ENCODE measurements around the gene TMEM151B. TPM values are rescaled to one million over a fixed set of nuclear protein-coding genes. Genes with fewer than 3 reads are reported as not detected.
"Not testable (repeated sequence)": the region's sequence is repeated elsewhere in the genome, so short reads cannot be mapped to it uniquely, and the experiment has no call there.

The TMEM151B gene
- total RNA-seq, 4 donors from 2014 or later: 0.10 to 0.15 TPM; not detected in 2

DNA sequence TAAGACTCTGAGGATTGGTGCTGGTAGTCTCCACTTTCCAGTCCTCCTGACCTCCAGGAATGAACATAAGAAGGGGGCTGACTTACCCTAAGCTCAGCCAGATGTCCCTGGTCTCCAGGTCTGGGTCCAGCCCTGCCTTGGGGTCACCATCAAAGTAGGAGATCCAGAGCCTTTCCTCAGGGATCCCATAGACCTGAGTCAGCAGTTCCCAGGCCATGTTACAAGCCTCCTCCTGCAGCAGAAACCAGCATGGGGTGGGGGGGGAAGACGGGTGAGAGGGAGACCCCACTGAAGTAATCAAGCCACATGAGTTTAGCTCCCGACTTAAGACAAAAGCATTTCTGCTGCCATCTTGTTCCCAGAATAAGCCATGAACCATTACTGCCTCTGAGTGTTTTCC, 41.1 kb downstream of the TMEM151B start:
- peak in 1 of 2 donors; percentile 47 for DNase-seq (ENCODE audit: low spot score in 2 of 2)
- TF ChIP-seq POLR2A (IDR thresholded peaks at IDR 0.05) (no peak), POLR2AphosphoS5 (IDR thresholded peaks at IDR 0.05) (no peak), EP300 (IDR thresholded peaks at IDR 0.05) (no peak)
- TF ChIP-seq, protein P1, sequence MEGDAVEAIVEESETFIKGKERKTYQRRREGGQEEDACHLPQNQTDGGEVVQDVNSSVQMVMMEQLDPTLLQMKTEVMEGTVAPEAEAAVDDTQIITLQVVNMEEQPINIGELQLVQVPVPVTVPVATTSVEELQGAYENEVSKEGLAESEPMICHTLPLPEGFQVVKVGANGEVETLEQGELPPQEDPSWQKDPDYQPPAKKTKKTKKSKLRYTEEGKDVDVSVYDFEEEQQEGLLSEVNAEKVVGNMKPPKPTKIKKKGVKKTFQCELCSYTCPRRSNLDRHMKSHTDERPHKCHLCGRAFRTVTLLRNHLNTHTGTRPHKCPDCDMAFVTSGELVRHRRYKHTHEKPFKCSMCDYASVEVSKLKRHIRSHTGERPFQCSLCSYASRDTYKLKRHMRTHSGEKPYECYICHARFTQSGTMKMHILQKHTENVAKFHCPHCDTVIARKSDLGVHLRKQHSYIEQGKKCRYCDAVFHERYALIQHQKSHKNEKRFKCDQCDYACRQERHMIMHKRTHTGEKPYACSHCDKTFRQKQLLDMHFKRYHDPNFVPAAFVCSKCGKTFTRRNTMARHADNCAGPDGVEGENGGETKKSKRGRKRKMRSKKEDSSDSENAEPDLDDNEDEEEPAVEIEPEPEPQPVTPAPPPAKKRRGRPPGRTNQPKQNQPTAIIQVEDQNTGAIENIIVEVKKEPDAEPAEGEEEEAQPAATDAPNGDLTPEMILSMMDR (IDR thresholded peaks at IDR 0.05): no peak
- H3K4me1 ChIP-seq: peaks cover 12% of the 10 kb centered on the region
- no peaks in the 10 kb centered on the region for H3K27me3 ChIP-seq
- H3K27ac ChIP-seq: no peak overlapping the region
- H3K4me3 ChIP-seq: no peak overlapping the region
- peaks cover 46% of the 10 kb centered on the region for H3K36me3 ChIP-seq
- 90% methylated on average over 2 of the region's 2 CpGs for WGBS
- no peaks in the 10 kb centered on the region for H3K9me3 ChIP-seq

DNA sequence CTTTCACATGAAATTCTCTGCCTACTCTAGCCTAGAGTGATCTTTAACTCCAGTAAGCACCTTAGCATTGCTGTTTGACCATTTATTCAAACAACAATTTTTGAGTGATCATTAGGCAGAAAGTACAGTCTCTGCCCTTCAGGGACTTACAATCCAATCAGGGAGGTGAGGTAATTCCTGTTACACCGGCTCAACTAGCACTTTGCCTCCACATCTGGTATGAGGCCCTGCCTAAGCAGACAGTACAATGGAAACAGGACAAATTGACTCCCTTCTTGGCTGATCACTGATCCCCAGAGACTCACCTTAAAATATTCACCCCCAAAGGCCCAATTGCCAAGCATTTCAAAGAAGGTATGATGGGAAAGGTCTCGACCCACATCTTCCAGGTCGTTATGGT, 41.5 kb downstream of the TMEM151B start:
- peaks cover 12% of the 10 kb centered on the region for H3K4me1 ChIP-seq
- no peaks in the 10 kb centered on the region for H3K27me3 ChIP-seq
- TF ChIP-seq POLR2A (IDR thresholded peaks at IDR 0.05): no peak
- peak overlapping the region; percentile 96 for H3K4me3 ChIP-seq
- H3K9me3 ChIP-seq: no peaks in the 10 kb centered on the region
- DNase-seq (ENCODE audit: low spot score in 2 of 2): no peak
- H3K27ac ChIP-seq: no peak overlapping the region
- peaks cover 42% of the 10 kb centered on the region for H3K36me3 ChIP-seq
- 81% methylated on average over 3 of the region's 3 CpGs for WGBS

DNA sequence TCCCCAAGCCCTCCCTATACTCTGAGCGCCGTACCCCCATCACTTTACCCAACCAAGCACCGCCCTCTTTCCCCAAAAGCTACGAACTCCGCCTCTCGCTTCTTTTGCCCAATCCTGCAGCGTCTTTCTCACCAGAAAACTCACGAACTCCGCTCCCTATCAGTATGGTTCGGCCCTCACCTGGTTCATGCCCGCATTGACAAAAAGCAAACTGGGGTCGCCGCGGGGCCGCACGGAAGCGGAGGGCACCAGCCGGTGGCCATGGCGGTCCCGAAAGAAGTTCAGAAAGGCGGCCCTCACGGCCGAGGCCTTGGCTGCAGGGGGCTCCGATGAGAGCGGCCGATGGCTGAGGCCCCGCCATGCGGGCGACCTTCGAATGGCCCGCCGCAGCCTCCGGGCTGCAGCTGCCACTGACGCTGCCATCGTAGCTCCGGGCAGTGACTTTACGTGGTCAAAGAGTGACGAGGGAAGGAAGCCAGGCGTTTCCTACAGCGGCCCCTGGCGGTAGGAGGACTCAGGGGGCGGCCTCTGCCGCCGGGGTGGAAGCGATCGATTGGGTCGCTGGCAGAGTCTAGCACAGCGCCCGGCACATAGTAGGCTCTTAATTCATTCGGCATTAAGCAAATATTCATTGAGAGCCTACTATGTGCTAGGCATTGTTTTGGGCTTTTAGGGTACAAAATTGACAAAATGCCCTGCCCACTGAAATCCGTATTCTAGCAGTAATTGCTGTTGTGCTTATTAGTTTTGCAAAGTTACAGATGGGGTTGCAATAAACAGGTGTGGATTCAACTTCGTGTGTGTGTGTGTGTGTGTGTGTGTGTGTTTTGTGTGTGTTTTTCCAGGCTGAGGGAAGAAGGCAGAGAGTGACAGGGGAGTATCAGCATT, 42.9 kb downstream of the TMEM151B start, which contains the start of gene AARS2:
TSS of gene AARS2 (minus strand) at position 447 of the 888 bp plus-strand sequence. CDS start at position 423, 24 bp downstream.
- WGBS: 3% methylated on average over 42 of the region's 52 CpGs
- H3K27me3 ChIP-seq: peaks cover 2% of the 10 kb centered on the region
- peaks cover 12% of the 10 kb centered on the region for H3K4me1 ChIP-seq
- H3K9me3 ChIP-seq: no peaks in the 10 kb centered on the region
- DNase-seq (ENCODE audit: low spot score in 2 of 2): peak; percentile 90 to 91
- peak within 1 kb of the TSS; percentile 77 for H3K27ac ChIP-seq
- H3K4me3 ChIP-seq: peak within 1 kb of the TSS; percentile 96
- TF ChIP-seq EP300 (IDR thresholded peaks at IDR 0.05): no peak
- peak in 2 of 3 donors; percentile 57 to 78 for TF ChIP-seq POLR2AphosphoS5 (IDR thresholded peaks at IDR 0.05)
- peak in 1 of 2 donors; percentile 31 for TF ChIP-seq POLR2A (IDR thresholded peaks at IDR 0.05)
- TF ChIP-seq, protein P1 (IDR thresholded peaks at IDR 0.05): peak; percentile 79 to 97
- peaks cover 30% of the 10 kb centered on the region for H3K36me3 ChIP-seq

DNA sequence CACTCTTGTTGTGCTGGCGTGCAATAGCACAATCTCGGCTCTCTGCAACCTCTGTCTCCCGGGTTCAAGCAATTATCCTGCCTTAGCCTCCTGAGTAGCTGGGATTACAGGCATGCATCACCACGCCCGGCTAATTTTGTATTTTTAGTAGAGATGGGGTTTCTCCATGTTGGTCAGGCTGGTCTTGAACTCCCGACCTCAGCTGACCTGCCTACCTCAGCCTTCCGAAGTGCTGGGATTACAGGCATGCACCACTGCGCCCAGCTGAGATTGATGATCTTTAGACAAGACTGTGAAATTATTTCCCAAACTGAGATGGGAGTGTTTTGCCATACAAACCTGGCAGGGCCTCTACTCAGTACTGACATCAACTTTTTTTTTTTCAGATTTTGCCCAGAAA, 44.4 kb downstream of the TMEM151B start:
- H3K27ac ChIP-seq: not testable (repeated sequence)
- WGBS: 93% methylated on average over 8 of the region's 8 CpGs

DNA sequence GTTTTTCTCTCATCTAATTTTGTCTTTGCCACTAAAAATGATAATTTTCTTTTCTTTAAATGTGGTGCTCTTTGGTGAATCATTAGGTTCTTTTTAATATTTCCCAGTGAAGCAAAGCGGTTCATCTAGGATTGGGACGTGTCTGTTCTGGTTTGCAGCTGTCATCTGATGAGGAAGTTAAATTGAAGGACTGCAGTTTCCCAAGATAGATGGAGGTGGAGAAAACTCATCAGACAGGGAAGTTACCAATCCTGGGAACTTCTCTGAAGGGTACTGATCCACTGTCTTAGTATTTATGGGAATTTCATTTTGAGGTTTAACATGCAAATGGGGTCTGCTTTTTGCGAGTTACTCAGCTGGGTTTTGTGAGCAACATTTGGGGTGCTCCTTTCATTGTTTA, 45.3 kb downstream of the TMEM151B start:
- TF ChIP-seq EP300 (IDR thresholded peaks at IDR 0.05) (no peak), POLR2A (IDR thresholded peaks at IDR 0.05) (no peak), POLR2AphosphoS5 (IDR thresholded peaks at IDR 0.05) (no peak)
- TF ChIP-seq, protein P1 (IDR thresholded peaks at IDR 0.05): no peak
- peaks cover 12% of the 10 kb centered on the region for H3K4me1 ChIP-seq
- no peak for DNase-seq (ENCODE audit: low spot score in 2 of 2)
- H3K4me3 ChIP-seq: no peak overlapping the region
- no peak overlapping the region for H3K27ac ChIP-seq
- no peaks in the 10 kb centered on the region for H3K9me3 ChIP-seq
- H3K27me3 ChIP-seq: peaks cover 22% of the 10 kb centered on the region
- peaks cover 7% of the 10 kb centered on the region for H3K36me3 ChIP-seq
- 50% methylated on average over 3 of the region's 3 CpGs for WGBS

More for the DNA sequence above, 44.4 kb downstream of the TMEM151B start:
- not testable (repeated sequence) for H3K4me3 ChIP-seq, H3K9me3 ChIP-seq
- Histone ChIP-seq H3K4me1 (peaks cover 12% of the 10 kb centered on the region), H3K27me3 (peaks cover 16% of the 10 kb centered on the region), H3K36me3 (peaks cover 15% of the 10 kb centered on the region)
- peak in 1 of 2 donors; percentile 17 for DNase-seq (ENCODE audit: low spot score in 2 of 2)

DNA sequence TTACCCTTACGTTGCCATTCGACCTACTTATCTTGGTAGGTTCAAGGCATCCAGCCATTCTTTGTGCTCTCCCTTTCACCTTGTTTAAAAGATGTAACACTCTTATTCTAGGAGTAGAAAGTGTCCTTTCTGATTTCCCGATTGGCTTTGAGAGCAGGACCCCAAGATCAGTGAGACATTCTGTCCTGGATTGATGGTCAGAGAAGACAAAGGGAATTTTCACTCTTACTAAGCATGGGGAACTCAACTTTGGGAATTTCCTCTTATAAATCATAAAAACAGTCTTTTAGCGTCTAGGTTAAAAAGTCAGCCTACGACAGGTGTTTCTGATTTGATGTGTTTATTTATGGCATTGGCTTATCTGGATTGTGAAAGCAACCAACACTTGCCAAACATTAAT, 45.7 kb downstream of the TMEM151B start:
- Histone ChIP-seq H3K27ac (no peak overlapping the region), H3K4me1 (peaks cover 12% of the 10 kb centered on the region), H3K9me3 (no peaks in the 10 kb centered on the region), H3K4me3 (no peak overlapping the region), H3K36me3 (peaks cover 2% of the 10 kb centered on the region), H3K27me3 (peaks cover 22% of the 10 kb centered on the region)
- no peak for TF ChIP-seq POLR2AphosphoS5 (IDR thresholded peaks at IDR 0.05)
- 74% methylated on average over 5 of the region's 5 CpGs for WGBS
- DNase-seq (ENCODE audit: low spot score in 2 of 2): no peak
